ENCODE data around the gene TUSC1. TPM values are rescaled to one million over a fixed set of nuclear protein-coding genes. Genes with fewer than 3 reads are reported as not detected.

The TUSC1 gene
- total RNA-seq, 2 experiments from 2014 or later: 0.14 TPM

- POLR2A ChIA-PET: no interaction called here
Observed at GRCh38 chr9:25691786-25692185, 13.5 kb upstream of the TUSC1 start.

GRCh38 chr9:25684321-25684720, 6.1 kb upstream of the TUSC1 start:
- ATAC-seq (ENCODE audit: poor library complexity) (no peak), DNase-seq (no peak)
- H3K9me3 ChIP-seq (ENCODE audit: control insufficient read depth in 1 of 2, insufficient read depth in 1 of 2, low read length in 2 of 2): peaks cover 0 to 15% of the 10 kb centered on the region in 2 experiments
- no peak for TF ChIP-seq CTCF (IDR thresholded peaks at IDR 0.05)
- no peak overlapping the region for H3K27ac Mint-ChIP-seq
- no peak overlapping the region for H3K4me3 Mint-ChIP-seq
- H3K36me3 ChIP-seq (ENCODE audit: insufficient read depth, low read length): no peaks in the 10 kb centered on the region
- H3K4me1 ChIP-seq (ENCODE audit: insufficient read depth, low read length): no peaks in the 10 kb centered on the region
- H3K4me3 ChIP-seq (ENCODE audit: low read length): no peak overlapping the region
- H3K9me3 Mint-ChIP-seq: peaks cover 6% of the 10 kb centered on the region
- intact Hi-C loops (cut with DNase I, micrococcal nuclease): no loop called here
- H3K27me3 Mint-ChIP-seq: no peaks in the 10 kb centered on the region
- H3K27me3 ChIP-seq (ENCODE audit: control insufficient read depth in 1 of 2, insufficient read depth in 2 of 2, low read length in 2 of 2): no peaks in the 10 kb centered on the region
- H3K36me3 Mint-ChIP-seq (ENCODE audit: low read depth): no peaks in the 10 kb centered on the region
- H3K4me1 Mint-ChIP-seq (ENCODE audit: low read depth): no peaks in the 10 kb centered on the region
- no peak overlapping the region for H3K27ac ChIP-seq (ENCODE audit: low read depth in 1 of 2, low read length in 2 of 2)
- ChIA-PET POLR2A (no interaction called here), CTCF (no interaction called here)

More at GRCh38 chr9:25691786-25692185, 13.5 kb upstream of the TUSC1 start:
- Histone ChIP-seq H3K4me3 (ENCODE audit: low read length) (no peak overlapping the region), H3K9me3 (ENCODE audit: control insufficient read depth in 1 of 2, insufficient read depth in 1 of 2, low read length in 2 of 2) (peaks cover 0 to 11% of the 10 kb centered on the region in 2 experiments), H3K4me1 (ENCODE audit: insufficient read depth, low read length) (no peaks in the 10 kb centered on the region), H3K27ac (ENCODE audit: low read depth in 1 of 2, low read length in 2 of 2) (no peak overlapping the region), H3K36me3 (ENCODE audit: insufficient read depth, low read length) (no peaks in the 10 kb centered on the region), H3K27me3 (ENCODE audit: control insufficient read depth in 1 of 2, insufficient read depth in 2 of 2, low read length in 2 of 2) (no peaks in the 10 kb centered on the region)
- no peaks in the 10 kb centered on the region for H3K4me1 Mint-ChIP-seq (ENCODE audit: low read depth)
- CTCF ChIA-PET: interaction anchor here (0.6 kb wide), 1 partner anchor 698 kb away, joined by 4 read pairs; no protein-coding TSS in a partner anchor
- no peak for TF ChIP-seq CTCF (IDR thresholded peaks at IDR 0.05)
- peaks cover 5% of the 10 kb centered on the region for H3K9me3 Mint-ChIP-seq
- intact Hi-C loops (cut with DNase I, micrococcal nuclease): no loop called here
- no peak overlapping the region for H3K27ac Mint-ChIP-seq
- ATAC-seq (ENCODE audit: poor library complexity) (no peak), DNase-seq (no peak)
- H3K4me3 Mint-ChIP-seq: no peak overlapping the region
- no peaks in the 10 kb centered on the region for H3K36me3 Mint-ChIP-seq (ENCODE audit: low read depth)
- H3K27me3 Mint-ChIP-seq: no peaks in the 10 kb centered on the region

GRCh38 chr9:25681266-25681665, 3.0 kb upstream of the TUSC1 start:
- no peak for TF ChIP-seq CTCF (IDR thresholded peaks at IDR 0.05)
- H3K4me3 ChIP-seq (ENCODE audit: low read length): no peak overlapping the region
- H3K27me3 ChIP-seq (ENCODE audit: control insufficient read depth in 1 of 2, insufficient read depth in 2 of 2, low read length in 2 of 2): peaks cover 8 to 11% of the 10 kb centered on the region in 2 experiments
- Mint-ChIP-seq H3K4me3 (no peak overlapping the region), H3K27me3 (peaks cover 17% of the 10 kb centered on the region), H3K4me1 (ENCODE audit: low read depth) (no peaks in the 10 kb centered on the region), H3K36me3 (ENCODE audit: low read depth) (no peaks in the 10 kb centered on the region), H3K27ac (no peak overlapping the region), H3K9me3 (peaks cover 6% of the 10 kb centered on the region)
- POLR2A ChIA-PET: no interaction called here
- CTCF ChIA-PET: no interaction called here
- H3K27ac ChIP-seq (ENCODE audit: low read depth in 1 of 2, low read length in 2 of 2): no peak overlapping the region
- H3K36me3 ChIP-seq (ENCODE audit: insufficient read depth, low read length): no peaks in the 10 kb centered on the region
- DNase-seq: no peak
- H3K4me1 ChIP-seq (ENCODE audit: insufficient read depth, low read length): no peaks in the 10 kb centered on the region
- intact Hi-C loops (cut with DNase I, micrococcal nuclease): no loop called here
- ATAC-seq (ENCODE audit: poor library complexity): no peak
- peaks cover 0 to 28% of the 10 kb centered on the region in 2 experiments for H3K9me3 ChIP-seq (ENCODE audit: control insufficient read depth in 1 of 2, insufficient read depth in 1 of 2, low read length in 2 of 2)

All from CD4-positive, alpha-beta T cell (primary cell).